ENCODE results near the gene GLG1. TPM values are rescaled to one million over a fixed set of nuclear protein-coding genes. Genes with fewer than 3 reads are reported as not detected.

The GLG1 gene
- total and polyA plus RNA-seq, 4 donors = 22.2 to 71.5 (median 47.9) TPM

- no peak for TF ChIP-seq SP1 (IDR thresholded peaks at IDR 0.05)
- TF ChIP-seq ZBTB33 (IDR thresholded peaks at IDR 0.05) = no peak
- TF ChIP-seq HNF4G (IDR thresholded peaks at IDR 0.05) = no peak
- no peak for TF ChIP-seq EGR1 (IDR thresholded peaks at IDR 0.05; ENCODE audit: low read depth in 2 of 2)
- TF ChIP-seq TAF1 (conservative IDR thresholded peaks at IDR 0.05) = no peak
- TF ChIP-seq ATF3 (IDR thresholded peaks at IDR 0.05) = no peak
- TF ChIP-seq JUND (IDR thresholded peaks at IDR 0.05) = no peak
- TF ChIP-seq GABPA (IDR thresholded peaks at IDR 0.05 in 1 of 2, conservative IDR thresholded peaks at IDR 0.05 in 1 of 2) = no peak
- TF ChIP-seq FOXA2 (IDR thresholded peaks at IDR 0.05) = no peak
- no peak for TF ChIP-seq RXRA (IDR thresholded peaks at IDR 0.05)
- TF ChIP-seq NR2F2 (IDR thresholded peaks at IDR 0.05) = no peak
- Histone ChIP-seq H3K4me1 (ENCODE audit: control insufficient read depth in 4 of 4, insufficient read depth in 4 of 4, low read length in 3 of 4) (peaks cover 2 to 15% (median 8%) of the 10 kb centered on the region in 4 donors), H3K9ac (ENCODE audit: low read depth in 1 of 2, low read length in 2 of 2) (no peak overlapping the region), H3K9me3 (ENCODE audit: control insufficient read depth in 4 of 4, low read length in 3 of 4) (no peaks in the 10 kb centered on the region), H3K27me3 (ENCODE audit: control insufficient read depth in 4 of 4, insufficient read depth in 4 of 4, low read length in 3 of 4) (no peaks in the 10 kb centered on the region), H3K27ac (ENCODE audit: low read depth in 1 of 2, low read length in 2 of 2) (no peak overlapping the region), H3K4me3 (ENCODE audit: low read depth in 1 of 3, low read length in 3 of 3) (no peak overlapping the region), H3K36me3 (ENCODE audit: control insufficient read depth in 4 of 4, insufficient read depth in 3 of 4, low read depth in 1 of 4, low read length in 3 of 4) (no peaks in the 10 kb centered on the region)
- DNase-seq (ENCODE audit: low spot score) = no peak
- 93% methylated on average over 2 of the region's 2 CpGs for WGBS
Measured at GRCh38 chr16:74596586-74596985, 10.3 kb downstream of the GLG1 start.

- Histone ChIP-seq H3K27ac (ENCODE audit: low read depth in 1 of 2, low read length in 2 of 2) (no peak overlapping the region), H3K9ac (ENCODE audit: low read depth in 1 of 2, low read length in 2 of 2) (no peak overlapping the region), H3K4me1 (ENCODE audit: control insufficient read depth in 4 of 4, insufficient read depth in 4 of 4, low read length in 3 of 4) (peaks cover 2 to 11% (median 7%) of the 10 kb centered on the region in 4 donors), H3K4me3 (ENCODE audit: low read depth in 1 of 3, low read length in 3 of 3) (no peak overlapping the region), H3K36me3 (ENCODE audit: control insufficient read depth in 4 of 4, insufficient read depth in 3 of 4, low read depth in 1 of 4, low read length in 3 of 4) (no peaks in the 10 kb centered on the region), H3K27me3 (ENCODE audit: control insufficient read depth in 4 of 4, insufficient read depth in 4 of 4, low read length in 3 of 4) (no peaks in the 10 kb centered on the region), H3K9me3 (ENCODE audit: control insufficient read depth in 4 of 4, low read length in 3 of 4) (no peaks in the 10 kb centered on the region)
- DNase-seq (ENCODE audit: low spot score) = no peak
- 90% methylated on average over 3 of the region's 3 CpGs for WGBS
- TF ChIP-seq FOXA2 (IDR thresholded peaks at IDR 0.05) (no peak), TAF1 (conservative IDR thresholded peaks at IDR 0.05) (no peak), EGR1 (IDR thresholded peaks at IDR 0.05; ENCODE audit: low read depth in 2 of 2) (no peak), YY1 (IDR thresholded peaks at IDR 0.05) (no peak), MAX (IDR thresholded peaks at IDR 0.05) (no peak)
Measured at GRCh38 chr16:74592847-74593246, 14.1 kb downstream of the GLG1 start.

GRCh38 chr16:74591876-74592650 lies 14.9 kb downstream of the GLG1 start:
- Histone ChIP-seq H3K27me3 (ENCODE audit: control insufficient read depth in 4 of 4, insufficient read depth in 4 of 4, low read length in 3 of 4) (no peaks in the 10 kb centered on the region), H3K9ac (ENCODE audit: low read depth in 1 of 2, low read length in 2 of 2) (no peak overlapping the region), H3K27ac (ENCODE audit: low read depth in 1 of 2, low read length in 2 of 2) (no peak overlapping the region), H3K4me1 (ENCODE audit: control insufficient read depth in 4 of 4, insufficient read depth in 4 of 4, low read length in 3 of 4) (peaks cover 2 to 11% (median 7%) of the 10 kb centered on the region in 4 donors), H3K36me3 (ENCODE audit: control insufficient read depth in 4 of 4, insufficient read depth in 3 of 4, low read depth in 1 of 4, low read length in 3 of 4) (no peaks in the 10 kb centered on the region), H3K9me3 (ENCODE audit: control insufficient read depth in 4 of 4, low read length in 3 of 4) (no peaks in the 10 kb centered on the region), H3K4me3 (ENCODE audit: low read depth in 1 of 3, low read length in 3 of 3) (no peak overlapping the region)
- no peak for DNase-seq (ENCODE audit: low spot score)
- 57% methylated on average over 9 of the region's 9 CpGs for WGBS
- TF ChIP-seq YY1 (IDR thresholded peaks at IDR 0.05) = peak; percentile 54
- TF ChIP-seq ATF3 (IDR thresholded peaks at IDR 0.05) = peak; percentile 45
- no peak for TF ChIP-seq TAF1 (conservative IDR thresholded peaks at IDR 0.05)
- no peak for TF ChIP-seq ZBTB33 (IDR thresholded peaks at IDR 0.05)
- peak; percentile 61 to 73 for TF ChIP-seq HNF4A (conservative IDR thresholded peaks at IDR 0.05)
- no peak for TF ChIP-seq NR2F2 (IDR thresholded peaks at IDR 0.05)
- peak in 1 of 2 donors; percentile 48 for TF ChIP-seq RAD21 (IDR thresholded peaks at IDR 0.05)
- TF ChIP-seq JUND (IDR thresholded peaks at IDR 0.05) = no peak
- TF ChIP-seq RXRA (IDR thresholded peaks at IDR 0.05) = peak; percentile 40 to 53
- TF ChIP-seq MAX (IDR thresholded peaks at IDR 0.05) = peak; percentile 36
